ENCODE measurements around the gene CAMK2B.
A peak's percentile ranks its signal among the peaks of the same experiment; 100 is the strongest.

The CAMK2B gene

DNA sequence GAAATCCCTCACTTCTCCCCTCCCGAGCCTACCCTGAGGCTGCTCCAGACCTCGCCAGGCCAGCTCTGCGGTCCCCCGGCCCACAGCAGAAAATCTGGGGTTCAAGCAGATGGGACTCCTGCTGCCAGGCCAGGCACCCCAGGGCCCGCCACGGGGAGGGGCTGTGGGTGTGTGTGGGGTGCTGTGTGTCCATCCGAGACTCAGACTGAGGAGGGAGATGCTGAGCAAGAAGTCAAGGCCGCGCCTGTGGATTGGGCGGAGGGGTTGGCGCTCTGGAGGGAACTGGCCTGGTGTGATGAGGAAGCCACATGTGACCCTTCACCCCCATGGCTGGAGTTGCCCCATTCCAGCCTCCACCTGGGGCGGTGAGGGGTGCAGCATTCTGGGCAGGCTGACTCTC is 73.5 kb downstream of the CAMK2B start:
- DNase-seq = no peak

GRCh38 chr7:44251269-44251668 is 74.1 kb downstream of the CAMK2B start:
- no peak for DNase-seq

DNA sequence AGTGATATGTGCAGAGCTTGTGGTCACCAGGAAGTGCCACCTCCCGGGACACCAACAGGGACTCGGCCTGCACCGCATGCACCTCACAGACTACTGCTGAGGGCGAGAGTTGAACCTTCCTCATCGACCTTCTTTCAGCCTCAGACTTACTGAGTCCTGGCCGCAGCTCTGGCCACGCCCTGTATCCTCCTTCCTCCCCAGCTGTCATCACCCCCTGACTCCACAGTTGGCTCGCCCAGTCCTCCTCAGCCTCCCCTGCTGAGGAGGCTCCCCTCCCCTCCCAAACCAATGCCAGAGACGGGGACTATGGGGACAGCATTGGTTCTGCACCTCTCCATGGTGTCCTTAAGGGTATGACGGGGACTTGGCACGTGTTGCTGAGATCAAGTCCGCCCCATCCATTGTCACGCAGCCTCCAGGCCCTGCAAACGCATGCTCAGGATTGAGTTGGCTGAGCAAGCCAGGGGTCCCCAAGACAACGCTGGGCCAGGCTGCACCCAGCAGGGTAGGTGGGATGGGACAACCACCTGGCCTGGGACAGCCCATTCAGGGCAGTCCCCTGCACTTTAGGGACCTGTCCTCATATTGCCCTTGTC is 75.7 kb downstream of the CAMK2B start:
- no peak for DNase-seq

DNA sequence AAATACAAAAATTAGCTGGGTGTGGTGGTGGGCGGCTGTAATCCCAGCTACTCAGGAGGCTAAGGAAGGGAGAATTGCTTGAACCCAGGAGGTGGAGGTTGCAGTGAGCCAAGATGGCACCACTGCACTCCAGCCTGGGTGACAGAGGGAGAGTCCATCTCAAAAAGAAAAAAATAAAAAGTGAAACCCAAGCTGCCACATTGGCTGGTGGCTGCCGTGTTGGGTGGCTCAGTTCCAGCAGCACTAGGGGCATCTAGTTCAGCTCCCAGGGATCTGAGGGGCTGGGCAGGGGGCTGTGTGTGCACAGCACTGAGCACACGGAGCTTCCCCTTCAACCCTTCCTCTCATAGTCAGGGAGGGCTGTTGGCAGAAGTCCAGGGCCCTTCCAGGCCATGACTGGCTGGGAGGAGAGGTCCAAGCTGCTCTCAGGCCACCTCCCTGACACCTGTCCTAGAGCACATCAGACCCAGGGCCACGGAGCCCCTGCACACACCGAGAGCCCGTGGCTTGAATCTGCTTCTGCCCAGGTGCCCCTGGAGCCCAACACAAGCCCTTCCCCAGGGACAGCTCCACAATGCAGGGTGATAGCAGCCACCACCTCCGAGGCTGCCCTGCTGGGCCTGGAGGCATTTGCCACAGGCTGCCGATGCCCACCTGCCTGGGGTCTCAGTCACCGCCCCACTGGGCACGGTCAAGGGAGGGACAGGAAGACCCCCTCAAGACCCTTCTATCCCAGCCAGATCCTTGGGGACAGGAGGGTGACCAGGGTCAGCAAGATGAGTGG is 77.3 kb downstream of the CAMK2B start:
- no peak for DNase-seq

- DNase-seq = no peak
Observed at GRCh38 chr7:44246396-44247113, 78.8 kb downstream of the CAMK2B start.

GRCh38 chr7:44244282-44244681 is 81.1 kb downstream of the CAMK2B start:
- no peak for DNase-seq

DNA sequence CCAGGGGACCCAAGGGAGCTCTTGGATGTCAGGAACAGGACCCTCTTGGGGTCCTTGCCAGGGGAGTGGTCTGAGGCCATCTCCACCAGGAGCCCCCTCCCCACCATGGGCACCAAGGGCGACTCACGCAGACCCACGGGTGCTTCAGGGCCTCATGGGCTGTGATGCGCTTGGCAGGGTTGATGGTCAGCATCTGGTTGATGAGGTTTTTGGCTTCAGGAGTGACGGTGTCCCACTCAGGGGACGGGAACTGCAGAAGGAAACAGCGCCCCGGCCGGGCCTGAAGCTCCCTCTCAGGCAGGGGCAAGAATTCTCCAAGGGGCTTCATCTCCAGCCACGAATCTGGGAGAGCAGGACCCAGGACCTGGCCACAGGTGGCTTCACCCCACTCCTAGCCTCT is 83.3 kb downstream of the CAMK2B start:
- no peak for DNase-seq

GRCh38 chr7:44240983-44241510 is 84.3 kb downstream of the CAMK2B start:
- peak; percentile 41 for DNase-seq

DNA sequence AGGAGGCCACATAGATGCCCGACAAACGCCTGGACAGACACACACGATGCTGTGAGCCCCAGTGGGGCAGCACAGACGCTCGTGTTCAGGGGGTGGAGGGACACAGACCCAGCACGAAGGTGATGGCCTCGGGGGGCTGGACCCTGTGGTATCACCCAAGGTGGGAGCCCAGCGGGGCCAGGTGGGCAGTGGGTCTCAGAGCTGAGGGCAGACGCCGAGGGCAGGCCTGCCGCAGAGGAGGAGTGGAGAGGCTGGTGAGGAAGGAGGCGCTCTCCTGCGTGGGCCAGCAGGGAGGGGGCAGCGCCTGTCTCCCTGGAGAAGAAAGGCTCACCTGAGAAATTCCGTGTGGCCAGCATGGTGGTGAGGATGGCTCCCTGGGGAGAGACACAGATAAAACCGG is 85.0 kb downstream of the CAMK2B start:
- DNase-seq = no peak

DNA sequence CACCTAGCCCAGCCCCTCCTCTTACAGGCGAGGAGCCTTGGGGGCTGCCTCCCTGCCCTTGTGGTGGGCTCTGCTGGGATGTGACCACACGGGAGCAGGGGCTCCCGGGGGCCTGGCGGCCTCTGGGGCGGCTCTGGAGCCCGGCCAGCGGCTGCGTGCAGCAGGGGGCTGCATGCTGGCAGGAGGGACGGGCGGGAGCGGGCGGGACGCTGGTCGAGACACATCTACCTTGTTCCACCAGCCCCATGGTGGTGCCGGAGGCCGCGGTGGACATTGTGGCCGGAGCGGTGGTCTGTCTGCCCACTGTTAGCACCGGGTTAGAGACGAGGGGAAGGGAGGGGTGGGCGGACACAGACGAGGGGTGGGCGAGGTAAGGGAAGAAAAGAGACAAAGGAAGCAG is 86.0 kb downstream of the CAMK2B start:
- no peak for DNase-seq

DNA sequence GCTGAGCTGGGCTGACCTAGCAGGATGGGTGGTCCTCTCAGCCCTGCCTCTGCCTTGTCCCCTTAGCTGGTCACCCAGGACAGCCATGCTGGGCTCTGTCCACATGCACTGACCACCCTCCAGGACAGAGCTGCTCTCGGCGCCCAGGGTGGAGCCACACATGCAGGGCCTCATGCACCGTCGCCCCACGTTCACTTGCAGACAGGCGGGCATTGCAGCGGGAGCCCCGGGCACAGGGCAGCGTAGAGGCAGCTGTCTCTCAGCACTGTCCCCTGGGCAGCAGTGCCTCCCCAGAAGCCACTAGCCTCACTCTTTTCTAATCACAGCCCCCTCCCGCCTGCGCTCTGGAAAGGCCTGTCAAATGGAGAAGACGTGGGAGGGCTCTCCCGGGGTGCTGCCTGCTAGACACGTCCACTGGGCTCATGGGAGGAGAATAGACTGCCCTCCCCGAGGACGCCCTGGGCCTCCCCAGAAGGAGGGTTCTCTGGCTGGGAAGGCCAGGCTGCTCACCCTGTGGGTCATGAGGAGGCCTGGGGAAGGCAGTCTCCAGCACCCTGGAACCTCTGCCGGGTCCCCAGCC is 87.2 kb downstream of the CAMK2B start:
- no peak for DNase-seq

DNA sequence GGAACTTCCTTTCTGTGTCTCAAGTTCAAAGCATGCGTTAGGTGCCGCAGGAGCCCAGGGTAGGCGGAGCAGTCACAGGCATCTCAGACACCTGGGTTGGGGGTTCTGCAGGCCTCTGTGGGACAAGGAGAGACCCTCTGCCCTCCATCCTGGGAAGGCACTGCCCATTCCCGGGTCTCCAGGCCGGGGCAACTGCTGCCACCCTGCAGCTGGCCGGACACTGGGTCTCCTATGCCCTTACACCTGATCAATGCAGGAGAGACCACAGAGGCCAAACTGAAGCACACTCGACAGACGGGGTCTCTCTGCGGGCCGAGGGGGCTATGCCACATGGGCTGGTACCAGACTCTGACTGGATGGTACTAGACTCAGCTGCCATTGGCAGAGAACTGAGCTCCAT is 87.7 kb downstream of the CAMK2B start:
- no peak for DNase-seq

DNA sequence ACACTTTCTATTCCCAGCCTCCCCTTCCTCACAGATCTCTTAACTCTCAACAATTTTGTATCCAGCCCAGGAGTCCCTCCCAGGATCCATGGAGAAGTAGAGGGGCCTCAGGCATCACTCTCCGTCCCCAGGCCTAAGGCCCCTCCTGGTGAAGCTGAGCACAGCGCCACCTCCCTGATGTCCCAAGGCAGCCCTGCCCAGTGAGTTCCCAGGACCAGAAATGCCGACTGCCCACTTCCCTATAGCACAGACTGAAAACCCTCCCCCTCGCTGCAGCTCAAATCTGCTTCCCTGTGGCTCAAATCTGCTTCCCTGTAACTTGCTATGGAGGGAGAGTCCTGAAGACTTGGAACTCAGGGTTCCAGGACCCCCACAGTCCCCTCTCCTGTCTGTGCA is 89.1 kb downstream of the CAMK2B start:
- no peak for DNase-seq

DNA sequence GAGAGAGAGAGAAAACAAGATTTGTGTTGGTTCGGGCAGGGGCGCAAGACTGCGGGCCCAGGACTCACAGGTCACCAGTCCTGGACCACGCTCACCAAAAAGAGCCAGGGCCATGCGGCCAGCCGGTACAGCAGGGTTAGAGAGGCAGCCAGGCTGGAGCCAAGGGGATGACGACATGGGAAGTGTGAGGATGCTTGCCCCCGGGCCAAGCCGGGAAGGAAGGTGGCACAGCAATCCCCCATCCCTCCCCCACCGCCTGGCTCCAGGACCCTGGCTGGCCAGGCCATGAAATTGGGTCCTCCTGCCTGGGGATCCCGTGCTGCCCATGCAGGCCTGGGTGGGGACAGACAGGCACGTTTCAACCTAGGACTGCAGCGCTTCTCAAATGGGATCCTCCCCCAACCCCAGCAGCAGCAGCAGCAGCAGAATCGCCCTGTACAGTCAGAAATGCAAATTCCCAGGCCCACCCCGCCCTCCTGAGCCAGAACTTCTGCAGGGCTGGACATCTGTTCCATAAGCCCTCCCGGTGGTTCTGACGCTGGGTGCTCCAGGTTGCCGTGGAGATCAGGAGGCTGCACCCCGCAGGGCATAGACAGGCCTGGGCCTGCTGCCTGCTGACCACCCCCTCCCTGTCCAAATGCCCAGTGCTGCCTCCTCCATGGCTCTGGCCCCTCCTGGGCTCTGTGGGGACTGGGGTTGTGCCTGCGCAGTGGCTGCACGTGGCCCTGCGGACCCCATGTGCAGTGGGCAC is 89.6 kb downstream of the CAMK2B start:
- no peak for DNase-seq

GRCh38 chr7:44235066-44235465 is 90.3 kb downstream of the CAMK2B start:
- no peak for DNase-seq

- DNase-seq = no peak
Observed at GRCh38 chr7:44232901-44233715, 92.3 kb downstream of the CAMK2B start.

DNA sequence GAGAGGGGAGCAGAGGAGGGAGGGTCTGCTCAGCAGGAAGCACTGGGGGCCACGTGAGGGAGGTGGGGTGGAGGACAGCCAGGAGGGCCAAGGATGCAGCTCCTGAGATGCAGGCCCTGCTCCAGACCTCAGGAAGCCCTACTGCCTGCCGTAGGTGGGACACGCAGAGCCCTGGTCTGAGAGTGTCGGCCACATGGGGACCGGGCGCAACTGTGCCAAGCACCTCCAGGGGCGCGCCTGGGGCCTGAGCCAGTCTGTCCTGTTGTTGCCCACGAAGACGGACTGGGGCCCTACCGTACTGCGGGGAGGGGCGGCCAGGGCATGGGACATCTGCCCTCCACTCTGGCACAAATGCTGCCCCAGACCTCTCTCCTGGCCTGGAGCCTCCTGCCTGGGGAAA is 93.0 kb downstream of the CAMK2B start:
- DNase-seq = no peak

DNA sequence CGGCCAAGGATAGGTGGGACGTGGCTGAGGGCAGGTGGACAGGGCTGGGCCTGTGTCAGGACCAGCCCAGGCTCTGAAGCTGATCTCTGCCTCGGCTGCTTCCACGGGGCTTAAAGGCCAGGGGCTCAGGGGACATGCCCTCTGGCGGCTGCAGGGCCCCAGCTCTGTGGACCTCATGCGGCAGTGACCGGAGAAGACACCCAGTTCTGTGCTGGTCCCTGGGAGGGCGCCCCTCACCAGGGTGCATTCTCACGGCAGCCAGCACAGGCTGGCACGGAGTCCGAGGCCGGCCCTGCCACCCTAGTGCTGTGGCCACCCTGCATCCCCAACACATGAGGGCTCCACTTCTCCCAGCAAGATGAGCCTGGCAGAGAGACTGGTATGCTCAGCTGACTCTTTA is 94.3 kb downstream of the CAMK2B start:
- no peak for DNase-seq

DNA sequence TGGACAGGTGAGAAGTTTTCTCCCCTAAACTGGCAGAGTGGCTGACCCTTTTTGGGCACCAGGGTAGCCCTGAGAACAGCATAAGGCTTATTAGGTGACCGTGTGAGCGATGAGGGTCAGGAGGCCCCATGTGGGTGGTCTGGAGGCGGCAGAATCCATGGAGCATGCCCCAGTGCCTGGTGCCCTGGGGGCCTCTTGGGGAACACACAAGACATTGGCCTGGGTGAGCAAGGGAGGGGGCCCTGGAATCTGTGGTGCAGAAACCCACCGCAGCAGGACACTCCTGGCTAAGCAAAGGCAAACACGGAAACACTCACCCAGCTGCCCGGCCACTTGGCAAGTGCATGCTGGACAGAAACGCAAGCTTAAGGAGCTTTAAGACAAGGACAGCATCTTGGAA is 95.1 kb downstream of the CAMK2B start:
- DNase-seq = no peak

DNA sequence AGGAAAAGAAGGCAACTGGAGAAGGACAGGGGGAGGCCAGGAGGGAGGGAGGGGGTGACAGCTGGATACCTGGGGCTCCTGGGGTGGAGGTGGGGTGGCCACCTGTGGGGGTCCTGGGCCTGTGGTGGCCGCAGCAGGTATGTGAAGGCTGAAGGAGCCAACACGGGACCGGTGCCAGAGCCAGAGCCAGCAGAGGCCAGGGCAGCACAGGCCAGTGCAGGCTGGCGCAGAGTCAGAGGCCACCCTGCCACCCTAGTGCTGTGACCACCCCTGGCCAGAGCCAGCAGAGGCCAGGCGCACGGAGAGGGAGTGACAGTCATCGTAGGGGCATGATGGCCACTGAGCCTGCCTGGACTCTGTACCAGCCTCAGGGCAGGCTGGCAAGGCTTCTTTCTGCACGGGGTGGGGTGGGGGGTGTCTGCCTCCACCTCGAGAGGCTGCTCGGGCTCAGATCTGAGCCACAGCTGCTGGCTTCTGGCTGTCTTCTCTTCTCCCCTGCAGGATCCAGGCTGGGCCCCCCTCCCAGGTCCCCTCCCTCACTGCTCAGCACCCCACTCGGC is 95.8 kb downstream of the CAMK2B start:
- no peak for DNase-seq

- no peak for DNase-seq
Observed at GRCh38 chr7:44228571-44229350, 96.6 kb downstream of the CAMK2B start.
